Activated T-cell treated with anti-CD3 and anti-CD28 coated beads for 48 hours (primary cell): ENCODE measurements around the gene USP34.
A peak's percentile ranks its signal among the peaks of the same experiment; 100 is the strongest.
"Not testable (repeated sequence)": the region's sequence is repeated elsewhere in the genome, so short reads cannot be mapped to it uniquely, and the experiment has no call there.

ENCODE experiments used
- DNase-seq: peaks from one replicate; pipeline ENCODE4 v3.0.0-alpha.2; 2020; ENCODE audit warnings: low read depth

USP34 gene

DNA sequence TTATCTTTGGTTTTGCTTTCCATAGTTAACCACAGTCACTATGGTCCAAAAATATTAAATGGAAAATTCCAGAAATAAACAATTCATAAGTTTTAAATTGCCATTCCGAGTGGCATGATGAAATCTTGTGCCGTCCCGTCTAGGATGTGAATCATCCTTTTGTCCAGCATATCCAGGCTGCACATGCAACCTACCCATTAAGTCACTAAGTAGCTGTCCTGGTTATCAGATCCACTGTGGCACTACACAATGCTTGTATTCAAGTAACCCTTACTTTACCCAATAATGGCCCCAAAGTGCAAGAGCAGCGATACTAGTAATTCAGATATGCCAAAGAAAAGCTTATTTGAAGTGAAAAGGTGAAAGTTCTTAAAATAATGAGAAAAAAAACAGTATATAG is 10.7 kb downstream of the USP34 start:
- DNase-seq = no peak

DNA sequence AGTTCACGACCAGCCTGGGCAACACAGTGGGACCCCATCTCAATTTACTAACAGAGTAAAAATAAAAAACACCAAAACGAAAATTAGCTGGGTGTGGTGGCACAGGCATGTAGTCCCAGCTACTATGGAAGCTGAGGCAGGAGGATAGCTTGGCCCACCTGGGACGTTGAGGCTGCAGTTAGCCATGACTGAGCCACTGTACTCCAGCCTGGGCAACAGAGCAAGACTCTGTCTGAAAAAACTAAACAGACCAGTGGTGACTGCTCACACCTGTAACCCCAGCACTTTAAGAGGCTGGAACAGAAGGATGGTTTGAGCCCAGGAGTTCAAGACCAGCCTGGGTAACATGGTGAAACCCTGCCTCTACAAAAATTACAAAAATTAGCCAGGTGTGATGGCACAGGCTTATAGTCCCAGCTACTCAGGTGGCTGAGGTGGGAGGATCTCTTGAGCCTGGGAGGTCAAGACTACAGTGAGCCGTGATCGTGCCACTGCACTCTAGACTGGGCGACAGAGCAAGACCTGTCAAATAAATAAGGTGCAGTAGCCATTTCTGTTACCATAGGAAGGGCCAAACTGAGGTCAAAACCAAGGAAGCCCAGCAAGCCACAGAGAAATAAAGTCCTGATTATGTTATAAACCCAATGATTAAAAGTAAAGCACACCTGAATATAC is 14.0 kb downstream of the USP34 start:
- DNase-seq = no peak

DNA sequence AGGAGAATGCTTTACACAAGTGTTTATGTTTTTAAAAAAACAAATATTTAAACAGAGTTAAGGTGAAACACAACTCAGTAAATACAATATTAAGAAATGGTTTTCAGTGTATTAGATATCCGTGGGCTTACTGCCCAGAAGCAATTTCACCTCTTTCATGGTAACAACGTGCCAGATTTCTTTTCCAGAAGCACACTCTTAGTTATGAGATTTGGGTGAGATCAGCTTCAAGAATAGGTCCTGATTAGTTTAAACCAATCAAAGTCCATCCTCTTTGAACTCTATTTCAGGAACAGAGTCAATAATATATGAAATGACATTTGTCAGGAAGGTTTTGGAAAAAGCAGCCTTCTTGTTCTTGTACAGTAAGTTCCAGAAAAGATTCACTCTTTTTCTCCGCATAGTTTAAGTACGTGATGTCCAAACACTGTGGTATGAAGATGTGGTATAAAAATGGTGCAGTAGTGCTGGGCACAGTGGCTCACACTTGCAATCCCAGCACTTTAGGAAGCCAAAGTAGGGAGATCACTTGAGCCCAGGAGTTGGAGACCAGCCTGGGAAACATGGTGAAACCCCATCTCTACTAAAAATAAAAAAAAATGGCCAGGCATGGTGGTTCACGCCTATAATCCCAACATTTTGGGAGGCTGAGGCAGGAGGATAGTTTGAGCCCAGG is 14.7 kb downstream of the USP34 start:
- no peak for DNase-seq

- not testable (repeated sequence) for DNase-seq
Measured at GRCh38 chr2:61454972-61455371, 15.9 kb downstream of the USP34 start.

- no peak for DNase-seq
Measured at GRCh38 chr2:61454383-61454782, 16.5 kb downstream of the USP34 start.

DNA sequence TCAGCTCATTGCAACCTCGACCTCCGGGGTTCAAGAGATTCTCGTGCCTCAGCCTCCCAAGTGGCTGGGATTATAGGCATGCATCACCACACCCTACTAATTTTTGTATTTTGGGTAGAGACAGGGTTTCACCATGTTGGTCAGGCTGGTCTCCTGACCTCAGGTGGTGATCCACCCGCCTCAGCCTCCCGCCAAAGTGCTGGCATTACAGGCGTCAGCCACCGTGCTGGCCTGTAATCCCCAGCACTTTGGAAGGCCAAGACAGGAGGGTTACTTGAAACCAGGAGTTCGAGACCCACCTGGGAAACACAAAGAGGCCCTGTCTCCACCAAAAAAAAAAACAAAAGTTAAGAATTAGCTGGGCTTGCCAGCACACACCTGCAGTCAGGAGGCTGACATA is 18.5 kb downstream of the USP34 start:
- DNase-seq = no peak

DNA sequence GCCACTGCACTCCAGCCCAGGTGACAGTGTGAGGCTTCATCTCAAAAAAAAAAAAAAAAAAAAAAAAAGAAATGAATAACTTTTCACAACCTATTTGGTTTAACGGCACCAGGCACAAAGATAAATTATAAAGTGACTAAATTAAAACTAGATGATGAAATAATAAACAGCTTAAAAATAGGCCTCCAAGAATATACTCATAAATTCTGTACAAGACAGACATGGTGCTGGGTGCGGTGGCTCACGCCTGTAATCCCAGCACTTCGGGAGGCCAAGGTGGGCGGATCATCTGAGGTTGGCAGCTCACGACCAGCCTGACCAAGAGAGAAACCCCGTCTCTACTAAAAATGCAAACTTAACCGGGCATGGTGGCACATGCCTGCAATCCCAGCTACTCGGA is 19.7 kb downstream of the USP34 start:
- DNase-seq = no peak

DNA sequence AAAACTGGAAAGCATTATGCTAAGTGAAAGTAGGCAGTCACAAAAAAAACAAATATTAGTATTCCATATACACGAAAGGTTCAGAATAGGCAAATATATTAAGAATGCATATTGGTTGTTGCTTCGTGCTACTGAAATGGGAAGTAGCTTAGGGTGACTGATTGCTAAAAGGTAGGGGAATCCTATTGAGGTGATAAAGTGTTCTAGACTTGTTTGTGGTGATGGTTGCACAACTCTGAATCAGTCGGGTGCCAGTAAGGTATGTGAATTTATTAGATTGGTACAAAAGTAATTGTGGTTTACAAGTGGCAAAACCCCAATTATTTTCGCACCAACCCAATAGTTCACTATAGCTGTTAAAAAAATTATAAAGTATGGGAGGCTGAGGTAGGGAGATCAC is 20.7 kb downstream of the USP34 start:
- DNase-seq = no peak

DNA sequence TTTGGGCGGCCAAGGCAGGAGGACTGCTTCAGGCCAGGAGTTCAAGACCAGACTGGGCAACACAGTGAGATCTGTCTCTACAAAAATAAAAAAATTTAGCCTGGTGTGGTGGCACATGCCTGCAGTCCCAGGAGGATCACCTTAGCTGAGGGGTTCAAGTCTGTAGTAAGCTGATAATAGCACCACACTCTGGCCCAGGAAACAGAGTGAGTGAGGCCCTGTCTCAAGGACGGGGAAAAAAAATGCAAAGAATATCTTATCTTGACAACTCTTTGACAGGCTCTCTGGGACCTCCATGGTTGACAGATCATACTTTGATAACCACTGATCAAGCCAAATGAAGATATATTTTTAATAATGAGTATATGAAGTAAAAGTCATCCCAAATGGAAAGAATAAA is 22.7 kb downstream of the USP34 start:
- DNase-seq = no peak

DNA sequence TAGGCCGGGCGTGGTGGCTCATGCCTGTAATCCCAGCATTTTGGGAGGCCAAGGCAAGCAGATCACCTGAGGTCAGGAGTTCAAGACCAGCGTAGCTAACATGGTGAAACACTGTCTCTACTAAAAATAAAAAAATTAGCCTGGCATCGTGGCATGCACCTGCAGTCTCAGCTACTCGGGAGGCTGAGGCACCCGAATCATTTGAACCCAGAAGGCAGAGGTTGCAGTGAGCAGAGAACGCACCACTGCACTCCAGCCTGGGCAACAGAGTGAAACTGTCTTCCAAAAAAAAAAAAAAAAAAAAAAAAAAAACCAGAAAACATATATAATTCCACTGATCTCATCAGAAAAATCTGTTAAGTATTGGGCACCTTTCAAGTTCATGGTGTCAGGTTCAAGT is 23.9 kb downstream of the USP34 start:
- DNase-seq = not testable (repeated sequence)

GRCh38 chr2:61443342-61444041 is 27.4 kb downstream of the USP34 start:
- DNase-seq = no peak

DNA sequence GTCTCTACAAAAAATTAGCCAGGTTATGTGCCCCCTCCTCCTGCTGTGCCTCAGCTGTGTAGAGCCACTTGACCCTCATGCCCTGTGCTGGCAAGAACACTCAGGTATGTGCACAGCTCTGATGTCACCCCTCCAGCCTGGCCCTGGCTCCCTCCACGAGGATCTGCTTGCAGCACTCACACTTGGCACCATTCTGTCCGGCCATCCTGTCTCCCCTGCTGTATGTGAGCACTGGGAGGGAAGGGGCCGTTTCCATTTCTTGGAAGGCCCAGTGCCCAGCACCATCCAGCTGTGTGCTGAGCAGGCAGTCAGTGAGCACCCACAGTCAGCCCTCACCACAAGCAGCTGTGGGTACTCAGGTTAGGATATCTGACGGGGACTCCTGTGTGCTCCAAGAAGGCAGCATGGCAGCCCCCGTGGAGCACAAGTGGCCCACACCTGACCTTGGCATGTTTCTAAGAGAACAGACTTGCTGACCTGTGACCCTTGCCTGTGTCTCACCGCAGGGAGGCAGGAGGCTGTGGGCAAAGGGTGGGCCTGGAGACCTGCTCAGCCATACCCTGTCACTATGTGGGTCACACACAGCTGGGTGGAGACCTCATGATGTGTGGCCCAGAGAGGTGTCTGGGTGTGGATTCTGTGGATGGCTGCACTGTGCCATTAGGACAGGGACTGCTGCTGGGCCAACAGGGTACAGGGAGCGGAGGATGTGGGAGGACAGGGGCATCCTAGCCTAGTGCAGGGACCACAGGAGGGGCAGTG is 31.5 kb downstream of the USP34 start:
- no peak for DNase-seq

DNA sequence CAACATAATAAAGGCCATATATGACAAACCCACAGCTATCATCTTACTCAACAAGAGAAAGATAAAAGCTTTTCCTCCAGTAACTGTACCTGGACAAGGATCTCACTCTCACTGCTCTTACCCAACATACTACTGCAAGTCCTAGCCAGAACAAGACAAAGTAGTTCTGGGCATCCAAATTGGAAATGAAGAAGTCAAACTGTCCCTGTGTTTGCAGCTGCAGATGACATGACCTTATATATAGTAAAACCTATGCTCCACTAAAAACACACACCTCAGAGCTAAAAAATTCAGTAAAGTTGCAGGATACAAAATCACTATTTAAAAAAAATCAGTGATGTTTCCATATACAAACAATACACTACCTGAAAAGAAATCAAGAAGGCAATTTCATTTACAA is 32.2 kb downstream of the USP34 start:
- no peak for DNase-seq

DNA sequence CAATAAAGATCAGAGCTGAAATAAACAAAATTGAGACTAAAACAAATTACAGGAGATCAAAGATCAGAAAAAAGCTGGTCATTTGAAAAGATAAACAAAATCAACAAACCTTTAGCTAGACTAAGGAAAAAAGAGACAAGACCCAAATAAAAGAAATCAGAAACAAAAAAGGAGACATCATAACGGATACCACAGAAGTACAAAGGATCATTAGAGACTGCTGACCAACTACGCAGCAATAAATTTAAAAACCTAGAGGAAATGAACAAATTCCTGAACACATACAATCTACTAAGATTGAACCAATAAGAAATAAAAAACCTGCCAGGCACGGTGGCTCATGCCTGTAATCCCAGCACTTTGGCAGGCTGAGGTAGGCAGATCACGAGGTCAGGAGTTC is 33.7 kb downstream of the USP34 start:
- DNase-seq = no peak

DNA sequence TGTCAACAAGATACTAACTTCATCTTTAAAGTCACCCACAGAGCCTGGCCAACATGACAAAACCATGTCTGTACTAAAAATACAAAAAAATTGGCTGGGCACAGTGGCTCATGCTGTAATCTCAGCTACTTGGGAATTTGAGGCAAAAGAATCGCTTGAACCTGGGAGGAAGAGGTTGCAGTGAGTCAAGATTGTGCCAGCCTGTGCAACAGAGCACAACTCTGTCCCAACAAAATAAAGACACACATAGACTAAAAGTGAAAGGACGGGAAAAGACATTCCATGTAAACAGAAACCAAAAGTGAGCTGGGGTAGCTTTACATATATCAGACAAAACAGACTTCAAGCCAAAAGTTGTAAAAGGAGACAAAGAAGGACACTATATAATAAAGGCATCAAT is 34.8 kb downstream of the USP34 start:
- DNase-seq = no peak

DNA sequence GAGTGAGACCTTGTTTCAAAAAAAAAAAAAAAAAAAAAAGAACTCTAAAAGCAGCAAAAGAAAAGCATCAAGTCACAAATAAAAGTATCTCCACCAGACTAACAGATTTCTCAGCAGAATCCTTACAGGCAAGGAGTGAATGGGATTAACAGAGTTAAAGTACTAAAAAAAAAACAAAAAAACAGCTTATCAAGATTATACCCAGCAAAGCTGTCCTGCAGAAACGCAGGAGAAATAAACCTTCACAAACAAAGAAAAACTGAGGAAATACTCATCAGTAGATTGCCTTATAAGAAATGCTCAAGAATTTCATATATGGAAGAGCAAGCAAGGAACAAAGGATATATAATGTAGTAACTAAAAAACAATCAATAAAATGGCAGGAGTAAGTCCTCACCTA is 35.6 kb downstream of the USP34 start:
- DNase-seq = no peak

DNA sequence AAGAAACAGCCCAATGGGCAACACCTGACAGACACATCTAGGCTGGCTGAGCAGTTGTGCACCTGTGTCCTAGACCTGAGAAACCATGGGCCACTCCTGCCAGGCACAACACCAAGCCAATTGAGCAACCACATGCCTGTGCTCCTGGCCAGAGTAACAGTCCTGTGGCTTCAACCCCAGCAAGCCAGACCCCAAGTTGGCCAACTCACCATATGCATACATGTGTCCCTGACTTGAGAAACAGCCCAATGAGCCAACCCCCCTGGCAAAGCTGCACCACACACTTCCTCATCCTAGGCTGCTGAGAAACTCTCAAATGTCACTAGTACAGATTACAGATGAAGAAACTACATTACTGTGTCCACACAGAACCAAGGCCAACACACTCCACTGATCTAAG is 36.6 kb downstream of the USP34 start:
- DNase-seq = no peak

- DNase-seq = no peak
Measured at GRCh38 chr2:61433606-61434005, 37.3 kb downstream of the USP34 start.

- DNase-seq = no peak
Measured at GRCh38 chr2:61432990-61433389, 37.9 kb downstream of the USP34 start.

DNA sequence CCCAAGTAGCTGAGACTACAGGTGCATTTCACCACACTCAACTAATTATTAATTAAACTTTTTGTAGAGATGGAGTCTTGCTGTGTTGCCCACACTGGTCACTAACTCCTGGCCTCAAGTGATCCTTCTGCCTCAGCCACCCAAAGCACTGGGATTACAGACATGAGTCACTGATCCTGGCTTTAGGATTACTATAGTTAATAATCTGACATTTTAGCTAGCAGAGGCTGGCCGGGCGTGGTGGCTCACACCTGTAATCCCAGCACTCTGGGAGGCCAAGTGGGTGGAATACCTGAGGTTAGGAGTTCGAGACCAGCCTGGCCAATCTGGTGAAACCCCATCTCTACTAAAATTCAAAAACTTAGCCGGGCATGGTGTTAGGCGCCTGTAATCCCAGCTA is 39.5 kb downstream of the USP34 start:
- no peak for DNase-seq

GRCh38 chr2:61426267-61426897 is 44.5 kb downstream of the USP34 start:
- peak; percentile 59 for DNase-seq

- no peak for DNase-seq
Measured at GRCh38 chr2:61425605-61426155, 45.2 kb downstream of the USP34 start.
